ENCODE results near the gene ANGPTL4. TPM values are rescaled to one million over a fixed set of nuclear protein-coding genes. Genes with fewer than 3 reads are reported as not detected.

Gene ANGPTL4
- total and polyA plus RNA-seq, 9 of the 15 experiments (the other 6 are each of a cell fraction or from before 2014, with no cell fraction given), result 0.05 to 0.77 (median 0.22) TPM; not detected in 4

GRCh38 chr19:8340341-8341096 is 23.4 kb upstream of the ANGPTL4 start (continued):
- TF ChIP-seq JUND (IDR thresholded peaks at IDR 0.05; ENCODE audit: borderline replicate concordance, low read depth, low read length) (0 out of 2 replicates have a peak, but pooled peaks have one; percentile 14), JUND (tag; IDR thresholded peaks at IDR 0.05; ENCODE audit: borderline replicate concordance, low read depth, low read length) (no peak), NEUROD1 (IDR thresholded peaks at IDR 0.05; ENCODE audit: borderline replicate concordance, low read depth, low read length, partially characterized antibody) (no peak), COPS2 (conservative IDR thresholded peaks at IDR 0.05) (no peak), CTCFL (IDR thresholded peaks at IDR 0.05; ENCODE audit: borderline replicate concordance, insufficient read depth, low read depth, low read length, poor library complexity, severe bottlenecking) (peak; percentile 8), RBM39 (optimal IDR thresholded peaks at IDR 0.05; ENCODE audit: low read depth, low read length) (no peak), GABPB1 (CRISPR knock-in tag; IDR thresholded peaks at IDR 0.05) (no peak), NR2C2 (CRISPR knock-in tag; IDR thresholded peaks at IDR 0.05) (no peak), NR2C2 (tag; IDR thresholded peaks at IDR 0.05) (peak; percentile 17; the same call in 1 of the 2 replicates), MAFF (IDR thresholded peaks at IDR 0.05; ENCODE audit: low read length) (no peak), NCOA1 (IDR thresholded peaks at IDR 0.05; ENCODE audit: low read depth) (no peak), ARID2 (IDR thresholded peaks at IDR 0.05) (no peak), PHF20 (IDR thresholded peaks at IDR 0.05; ENCODE audit: partially characterized antibody) (no peak), ZNF280A (IDR thresholded peaks at IDR 0.05; ENCODE audit: low read depth, partially characterized antibody) (no peak), CEBPB (tag; IDR thresholded peaks at IDR 0.05) (peak; percentile 55; the same call in 1 of the 2 replicates)
- TF ChIP-seq, protein P1, sequence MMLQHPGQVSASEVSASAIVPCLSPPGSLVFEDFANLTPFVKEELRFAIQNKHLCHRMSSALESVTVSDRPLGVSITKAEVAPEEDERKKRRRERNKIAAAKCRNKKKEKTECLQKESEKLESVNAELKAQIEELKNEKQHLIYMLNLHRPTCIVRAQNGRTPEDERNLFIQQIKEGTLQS (IDR thresholded peaks at IDR 0.05), result peak; percentile 78
- TF ChIP-seq, protein P1 (CRISPR knock-in tag; conservative IDR thresholded peaks at IDR 0.05), result no peak
- TF ChIP-seq, protein P2, sequence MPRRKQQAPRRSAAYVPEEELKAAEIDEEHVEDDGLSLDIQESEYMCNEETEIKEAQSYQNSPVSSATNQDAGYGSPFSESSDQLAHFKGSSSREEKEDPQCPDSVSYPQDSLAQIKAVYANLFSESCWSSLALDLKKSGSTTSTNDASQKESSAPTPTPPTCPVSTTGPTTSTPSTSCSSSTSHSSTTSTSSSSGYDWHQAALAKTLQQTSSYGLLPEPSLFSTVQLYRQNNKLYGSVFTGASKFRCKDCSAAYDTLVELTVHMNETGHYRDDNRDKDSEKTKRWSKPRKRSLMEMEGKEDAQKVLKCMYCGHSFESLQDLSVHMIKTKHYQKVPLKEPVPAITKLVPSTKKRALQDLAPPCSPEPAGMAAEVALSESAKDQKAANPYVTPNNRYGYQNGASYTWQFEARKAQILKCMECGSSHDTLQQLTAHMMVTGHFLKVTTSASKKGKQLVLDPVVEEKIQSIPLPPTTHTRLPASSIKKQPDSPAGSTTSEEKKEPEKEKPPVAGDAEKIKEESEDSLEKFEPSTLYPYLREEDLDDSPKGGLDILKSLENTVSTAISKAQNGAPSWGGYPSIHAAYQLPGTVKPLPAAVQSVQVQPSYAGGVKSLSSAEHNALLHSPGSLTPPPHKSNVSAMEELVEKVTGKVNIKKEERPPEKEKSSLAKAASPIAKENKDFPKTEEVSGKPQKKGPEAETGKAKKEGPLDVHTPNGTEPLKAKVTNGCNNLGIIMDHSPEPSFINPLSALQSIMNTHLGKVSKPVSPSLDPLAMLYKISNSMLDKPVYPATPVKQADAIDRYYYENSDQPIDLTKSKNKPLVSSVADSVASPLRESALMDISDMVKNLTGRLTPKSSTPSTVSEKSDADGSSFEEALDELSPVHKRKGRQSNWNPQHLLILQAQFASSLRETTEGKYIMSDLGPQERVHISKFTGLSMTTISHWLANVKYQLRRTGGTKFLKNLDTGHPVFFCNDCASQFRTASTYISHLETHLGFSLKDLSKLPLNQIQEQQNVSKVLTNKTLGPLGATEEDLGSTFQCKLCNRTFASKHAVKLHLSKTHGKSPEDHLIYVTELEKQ (CRISPR knock-in tag; IDR thresholded peaks at IDR 0.05), result no peak
- TF ChIP-seq, protein P3, sequence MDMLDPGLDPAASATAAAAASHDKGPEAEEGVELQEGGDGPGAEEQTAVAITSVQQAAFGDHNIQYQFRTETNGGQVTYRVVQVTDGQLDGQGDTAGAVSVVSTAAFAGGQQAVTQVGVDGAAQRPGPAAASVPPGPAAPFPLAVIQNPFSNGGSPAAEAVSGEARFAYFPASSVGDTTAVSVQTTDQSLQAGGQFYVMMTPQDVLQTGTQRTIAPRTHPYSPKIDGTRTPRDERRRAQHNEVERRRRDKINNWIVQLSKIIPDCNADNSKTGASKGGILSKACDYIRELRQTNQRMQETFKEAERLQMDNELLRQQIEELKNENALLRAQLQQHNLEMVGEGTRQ (CRISPR knock-in tag; IDR thresholded peaks at IDR 0.05), result no peak
